ENCODE results near the gene MTERF2.

- TF ChIP-seq POLR2AphosphoS5 (IDR thresholded peaks at IDR 0.05; ENCODE audit: low read depth, low read length): no peak
- TF ChIP-seq DNMT1 (CRISPR knock-in tag; IDR thresholded peaks at IDR 0.05): no peak
- TF ChIP-seq ZFYVE20 (CRISPR knock-in tag; IDR thresholded peaks at IDR 0.05; ENCODE audit: borderline replicate concordance, low read depth): no peak
- no peak for TF ChIP-seq CTCF (CRISPR knock-in tag; IDR thresholded peaks at IDR 0.05)
- no peak for TF ChIP-seq HMGXB4 (CRISPR knock-in tag; IDR thresholded peaks at IDR 0.05; ENCODE audit: borderline replicate concordance in 1 of 2, low read depth in 1 of 2)
- TF ChIP-seq NFIC (IDR thresholded peaks at IDR 0.05; ENCODE audit: low read length): no peak
- no peak for TF ChIP-seq ZNF501 (CRISPR knock-in tag; IDR thresholded peaks at IDR 0.05)
- TF ChIP-seq POLR2AphosphoS2 (IDR thresholded peaks at IDR 0.05; ENCODE audit: low read depth, low read length): no peak
- no peak for TF ChIP-seq SMC3 (IDR thresholded peaks at IDR 0.05; ENCODE audit: low read length)
- TF ChIP-seq HOXA7 (CRISPR knock-in tag; IDR thresholded peaks at IDR 0.05): no peak
Measured at GRCh38 chr12:106950591-106950990, 36.4 kb downstream of the MTERF2 start.
